HEK293 (cell line): ENCODE data around the gene LAMB2.

Experiments
- CTCF ChIP-seq: fragments of 450-650 bp; formaldehyde crosslinking; IDR thresholded peaks from 2 replicates; pipeline ENCODE4 v1.5.1; 2016; ENCODE audit warnings: missing biosample characterization, missing genetic modification characterization
- FEZF1 ChIP-seq: fragments of 450-650 bp; formaldehyde crosslinking; IDR thresholded peaks from 2 replicates; pipeline ENCODE4 v1.5.1; 2016; ENCODE audit warnings: missing biosample characterization, missing genetic modification characterization
- GLI2 ChIP-seq: fragments of 450-650 bp; formaldehyde crosslinking; IDR thresholded peaks from 2 replicates; pipeline ENCODE4; 2017; ENCODE audit warnings: missing biosample characterization, missing genetic modification characterization, low read depth, borderline replicate concordance
- OSR2 ChIP-seq: fragments of 450-650 bp; formaldehyde crosslinking; IDR thresholded peaks from 2 replicates; pipeline ENCODE4 v1.5.1; 2016; ENCODE audit warnings: missing biosample characterization, missing genetic modification characterization
- PRDM1 ChIP-seq: fragments of 450-650 bp; formaldehyde crosslinking; IDR thresholded peaks from 2 replicates; pipeline ENCODE4; 2016; ENCODE audit warnings: missing biosample characterization, missing genetic modification characterization
- RBAK ChIP-seq: fragments of 450-650 bp; formaldehyde crosslinking; IDR thresholded peaks from 2 replicates; pipeline ENCODE4 v1.5.1; 2016; ENCODE audit warnings: missing biosample characterization, missing genetic modification characterization
- YY1 ChIP-seq: fragments of 450-650 bp; formaldehyde crosslinking; IDR thresholded peaks from 2 replicates; pipeline ENCODE4 v1.5.1; 2018; ENCODE audit warnings: missing biosample characterization, missing genetic modification characterization
- YY2 ChIP-seq: fragments of 450-650 bp; formaldehyde crosslinking; IDR thresholded peaks from 2 replicates; pipeline ENCODE4 v1.5.1; 2016; ENCODE audit warnings: missing biosample characterization, missing genetic modification characterization
- ZBTB26 ChIP-seq: fragments of 450-650 bp; formaldehyde crosslinking; optimal IDR thresholded peaks from 2 replicates; pipeline ENCODE3; 2016; ENCODE audit warnings: missing biosample characterization, mild to moderate bottlenecking, missing genetic modification characterization
- ZBTB8A ChIP-seq: fragments of 450-650 bp; formaldehyde crosslinking; IDR thresholded peaks from 2 replicates; pipeline ENCODE4 v1.5.1; 2016; ENCODE audit warnings: missing biosample characterization, missing genetic modification characterization
- ZFP37 ChIP-seq: fragments of 450-650 bp; formaldehyde crosslinking; IDR thresholded peaks from 2 replicates; pipeline ENCODE4 v1.5.1; 2016; ENCODE audit warnings: missing biosample characterization, missing genetic modification characterization
- ZFP69B ChIP-seq: fragments of 450-650 bp; formaldehyde crosslinking; IDR thresholded peaks from 2 replicates; pipeline ENCODE4 v1.5.1; 2016; ENCODE audit warnings: missing biosample characterization, missing genetic modification characterization
- ZNF155 ChIP-seq: fragments of 450-650 bp; formaldehyde crosslinking; IDR thresholded peaks from 2 replicates; pipeline ENCODE4 v1.5.1; 2016; ENCODE audit warnings: missing biosample characterization, missing genetic modification characterization
- ZNF169 ChIP-seq: fragments of 450-650 bp; formaldehyde crosslinking; IDR thresholded peaks from 2 replicates; pipeline ENCODE4 v1.5.1; 2016; ENCODE audit warnings: missing biosample characterization, missing genetic modification characterization
- ZNF19 ChIP-seq: fragments of 450-650 bp; formaldehyde crosslinking; IDR thresholded peaks from 2 replicates; pipeline ENCODE4; 2016; ENCODE audit warnings: missing biosample characterization, missing genetic modification characterization, low read depth
- ZNF26 ChIP-seq: fragments of 450-650 bp; formaldehyde crosslinking; IDR thresholded peaks from 2 replicates; pipeline ENCODE4 v1.5.1; 2016; ENCODE audit warnings: missing biosample characterization, missing genetic modification characterization
- ZNF311 ChIP-seq: fragments of 450-650 bp; formaldehyde crosslinking; IDR thresholded peaks from 2 replicates; pipeline ENCODE4 v1.5.1; 2017; ENCODE audit warnings: missing biosample characterization, missing genetic modification characterization, borderline replicate concordance
- ZNF335 ChIP-seq: fragments of 450-650 bp; formaldehyde crosslinking; conservative IDR thresholded peaks from 2 replicates; pipeline ENCODE4 v1.5.1; 2016; ENCODE audit warnings: missing biosample characterization, missing genetic modification characterization
- ZNF362 ChIP-seq: fragments of 450-650 bp; formaldehyde crosslinking; IDR thresholded peaks from 2 replicates; pipeline ENCODE4 v1.5.1; 2016; ENCODE audit warnings: missing biosample characterization, missing genetic modification characterization
- ZNF404 ChIP-seq: fragments of 450-650 bp; formaldehyde crosslinking; IDR thresholded peaks from 2 replicates; pipeline ENCODE4 v1.5.1; 2017; ENCODE audit warnings: missing biosample characterization, missing genetic modification characterization
- ZNF416 ChIP-seq: fragments of 450-650 bp; formaldehyde crosslinking; IDR thresholded peaks from 2 replicates; pipeline ENCODE4 v1.5.1; 2016; ENCODE audit warnings: missing biosample characterization, missing genetic modification characterization
- ZNF426 ChIP-seq: fragments of 450-650 bp; formaldehyde crosslinking; IDR thresholded peaks from 2 replicates; pipeline ENCODE4 v1.5.1; 2017; ENCODE audit warnings: missing biosample characterization, missing genetic modification characterization, mild to moderate bottlenecking, inconsistent platforms, moderate library complexity
- ZNF514 ChIP-seq: fragments of 450-650 bp; formaldehyde crosslinking; IDR thresholded peaks from 2 replicates; pipeline ENCODE4 v1.5.1; 2016; ENCODE audit warnings: missing biosample characterization, missing genetic modification characterization
- ZNF529 ChIP-seq: fragments of 450-650 bp; formaldehyde crosslinking; IDR thresholded peaks from 2 replicates; pipeline ENCODE4 v1.5.1; 2017; ENCODE audit warnings: missing genetic modification characterization, missing biosample characterization; ENCODE audit not compliant: insufficient replicate concordance
- ZNF549 ChIP-seq: fragments of 450-650 bp; IDR thresholded peaks from 2 replicates; pipeline ENCODE4 v1.5.1; 2018; ENCODE audit warnings: missing biosample characterization, missing genetic modification characterization, mild to moderate bottlenecking, inconsistent platforms, moderate library complexity
- ZNF610 ChIP-seq: fragments of 450-650 bp; formaldehyde crosslinking; IDR thresholded peaks from 2 replicates; pipeline ENCODE4 v1.5.1; 2016; ENCODE audit warnings: missing biosample characterization, missing genetic modification characterization, borderline replicate concordance
- ZNF621 ChIP-seq: fragments of 450-650 bp; formaldehyde crosslinking; IDR thresholded peaks from 2 replicates; pipeline ENCODE4 v1.5.1; 2017; ENCODE audit warnings: missing biosample characterization, missing genetic modification characterization
- ZNF664 ChIP-seq: fragments of 450-650 bp; formaldehyde crosslinking; IDR thresholded peaks from 2 replicates; pipeline ENCODE4 v1.5.1; 2016; ENCODE audit warnings: missing biosample characterization, missing genetic modification characterization
- ZNF692 ChIP-seq: fragments of 450-650 bp; formaldehyde crosslinking; IDR thresholded peaks from 2 replicates; pipeline ENCODE4 v1.5.1; 2016; ENCODE audit warnings: missing biosample characterization, missing genetic modification characterization
- ZXDB ChIP-seq: fragments of 450-650 bp; formaldehyde crosslinking; IDR thresholded peaks from 2 replicates; pipeline ENCODE4 v1.5.1; 2016; ENCODE audit warnings: missing biosample characterization, missing genetic modification characterization

The LAMB2 gene

GRCh38 chr3:49093853-49094767 lies 38.7 kb downstream of the LAMB2 start, which contains the start of gene QRICH1 (continued):
- TF ChIP-seq ZNF416 (tag by site-specific recombination) = no peak
- no peak for TF ChIP-seq GLI2 (tag by site-specific recombination)
- TF ChIP-seq ZNF335 (tag by site-specific recombination) = peak; percentile 75
- TF ChIP-seq PRDM1 (tag by site-specific recombination) = no peak
- TF ChIP-seq ZNF664 (tag by site-specific recombination) = no peak
- no peak for TF ChIP-seq ZNF549
- TF ChIP-seq ZFP69B (tag by site-specific recombination) = peak; percentile 99
- no peak for TF ChIP-seq ZNF514 (tag by site-specific recombination)
- no peak for TF ChIP-seq FEZF1 (tag by site-specific recombination)
- TF ChIP-seq ZBTB8A (tag by site-specific recombination) = peak; percentile 93
- peak; percentile 98 for TF ChIP-seq ZNF692 (tag by site-specific recombination)
- no peak for TF ChIP-seq ZNF529 (tag by site-specific recombination)
- TF ChIP-seq ZNF19 (tag by site-specific recombination) = no peak
- TF ChIP-seq ZNF621 (tag by site-specific recombination) = no peak
- TF ChIP-seq OSR2 (tag by site-specific recombination) = no peak
- TF ChIP-seq ZBTB26 (tag by site-specific recombination) = peak; percentile 56
- TF ChIP-seq ZNF404 = no peak
- TF ChIP-seq ZNF426 (tag by site-specific recombination) = no peak
- TF ChIP-seq YY1 (tag by site-specific recombination) = peak; percentile 82
- no peak for TF ChIP-seq ZNF26 (tag by site-specific recombination)
- no peak for TF ChIP-seq RBAK (tag by site-specific recombination)
- no peak for TF ChIP-seq ZNF311 (tag by site-specific recombination)
- TF ChIP-seq ZNF362 (tag by site-specific recombination) = no peak
- no peak for TF ChIP-seq ZNF155
- peak; percentile 69; the same call in 1 of the 2 replicates for TF ChIP-seq ZXDB
- TF ChIP-seq ZNF169 (tag by site-specific recombination) = no peak
- TF ChIP-seq CTCF = peak; percentile 74
- TF ChIP-seq YY2 (tag by site-specific recombination) = peak; percentile 82
- TF ChIP-seq ZFP37 (tag by site-specific recombination) = peak; percentile 59; the same call in 1 of the 2 replicates
- peak; percentile 62 for TF ChIP-seq ZNF610 (tag by site-specific recombination)
